ENCODE results near the gene OTOP3. TPM values are rescaled to one million over a fixed set of nuclear protein-coding genes. Genes with fewer than 3 reads are reported as not detected.

The OTOP3 gene
- total RNA-seq, 1 donor from 2014 or later, result not detected

DNA sequence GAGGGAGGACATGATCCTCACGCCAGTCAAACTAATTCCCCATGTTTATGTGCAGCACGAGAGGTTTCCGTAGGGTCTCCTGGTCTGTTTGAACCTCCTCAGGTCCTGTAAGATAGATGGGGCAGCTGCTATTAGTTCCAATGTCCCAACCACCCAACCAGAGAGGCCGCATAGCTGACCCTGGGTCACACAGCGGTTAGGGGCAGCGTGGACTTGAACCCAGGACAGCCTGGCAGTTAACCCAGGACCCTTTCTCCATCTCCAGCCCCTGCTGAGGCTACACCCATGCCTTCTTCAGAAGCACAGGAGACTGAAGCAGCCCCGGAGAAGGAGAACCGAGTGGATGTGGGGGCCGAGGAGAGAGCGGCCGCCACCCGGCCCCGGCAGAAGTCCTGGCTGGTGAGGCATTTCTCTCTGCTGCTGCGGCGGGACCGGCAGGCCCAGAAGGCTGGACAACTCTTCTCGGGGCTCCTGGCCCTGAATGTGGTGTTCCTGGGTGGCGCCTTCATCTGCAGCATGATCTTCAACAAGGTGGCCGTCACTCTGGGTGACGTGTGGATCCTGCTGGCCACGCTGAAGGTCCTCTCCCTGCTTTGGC, 5.5 kb downstream of the OTOP3 start:
- no peak overlapping the region for H3K27ac Mint-ChIP-seq (ENCODE audit: unreplicated experiment)

DNA sequence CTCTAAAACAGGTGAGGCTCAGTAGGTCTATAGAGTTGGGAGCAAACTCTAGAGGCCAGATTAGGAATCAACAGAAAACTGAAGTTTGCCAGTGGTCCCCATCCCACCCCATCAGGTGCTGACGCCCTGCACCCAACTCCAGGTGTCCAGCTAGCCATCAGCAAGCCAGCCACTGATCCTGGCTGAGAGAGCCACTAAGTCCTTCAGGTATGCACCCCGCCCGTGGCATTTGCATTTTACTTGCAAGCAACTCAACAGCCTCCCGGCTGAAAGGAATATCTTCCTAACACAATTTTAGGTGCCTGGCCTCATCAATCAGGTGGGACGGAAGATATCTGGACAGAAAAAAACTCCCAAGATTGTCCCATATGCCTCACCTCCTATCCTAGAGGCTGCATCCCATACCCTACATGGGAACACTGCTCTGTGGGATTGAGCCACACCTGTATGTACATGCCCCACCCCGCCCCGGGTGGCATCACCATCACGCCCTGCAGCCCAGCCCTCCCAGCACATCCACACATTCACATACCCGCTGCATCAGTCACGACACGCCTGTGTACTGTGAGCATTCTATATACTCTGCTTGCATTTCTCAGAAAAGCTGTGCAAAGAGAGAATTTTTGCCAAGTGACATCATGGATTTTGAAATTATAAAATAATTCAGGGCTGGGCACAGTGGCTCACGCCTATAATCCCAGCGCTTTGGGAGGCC, 8.3 kb downstream of the OTOP3 start:
- TF ChIP-seq, protein P1, sequence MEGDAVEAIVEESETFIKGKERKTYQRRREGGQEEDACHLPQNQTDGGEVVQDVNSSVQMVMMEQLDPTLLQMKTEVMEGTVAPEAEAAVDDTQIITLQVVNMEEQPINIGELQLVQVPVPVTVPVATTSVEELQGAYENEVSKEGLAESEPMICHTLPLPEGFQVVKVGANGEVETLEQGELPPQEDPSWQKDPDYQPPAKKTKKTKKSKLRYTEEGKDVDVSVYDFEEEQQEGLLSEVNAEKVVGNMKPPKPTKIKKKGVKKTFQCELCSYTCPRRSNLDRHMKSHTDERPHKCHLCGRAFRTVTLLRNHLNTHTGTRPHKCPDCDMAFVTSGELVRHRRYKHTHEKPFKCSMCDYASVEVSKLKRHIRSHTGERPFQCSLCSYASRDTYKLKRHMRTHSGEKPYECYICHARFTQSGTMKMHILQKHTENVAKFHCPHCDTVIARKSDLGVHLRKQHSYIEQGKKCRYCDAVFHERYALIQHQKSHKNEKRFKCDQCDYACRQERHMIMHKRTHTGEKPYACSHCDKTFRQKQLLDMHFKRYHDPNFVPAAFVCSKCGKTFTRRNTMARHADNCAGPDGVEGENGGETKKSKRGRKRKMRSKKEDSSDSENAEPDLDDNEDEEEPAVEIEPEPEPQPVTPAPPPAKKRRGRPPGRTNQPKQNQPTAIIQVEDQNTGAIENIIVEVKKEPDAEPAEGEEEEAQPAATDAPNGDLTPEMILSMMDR (IDR thresholded peaks at IDR 0.05; ENCODE audit: unreplicated experiment), result no peak
- Mint-ChIP-seq H3K4me1 (ENCODE audit: unreplicated experiment) (peaks cover 11% of the 10 kb centered on the region), H3K36me3 (ENCODE audit: low read depth, unreplicated experiment) (no peaks in the 10 kb centered on the region), H3K27ac (ENCODE audit: unreplicated experiment) (no peak overlapping the region), H3K4me3 (ENCODE audit: unreplicated experiment) (no peak overlapping the region), H3K9me3 (ENCODE audit: unreplicated experiment) (no peaks in the 10 kb centered on the region), H3K27me3 (ENCODE audit: unreplicated experiment) (peaks cover 22% of the 10 kb centered on the region)
- no peak for DNase-seq (ENCODE audit: low spot score)

More for the DNA sequence above, 5.5 kb downstream of the OTOP3 start:
- Mint-ChIP-seq H3K4me3 (ENCODE audit: unreplicated experiment) (no peak overlapping the region), H3K36me3 (ENCODE audit: low read depth, unreplicated experiment) (no peaks in the 10 kb centered on the region), H3K4me1 (ENCODE audit: unreplicated experiment) (peaks cover 12% of the 10 kb centered on the region), H3K27me3 (ENCODE audit: unreplicated experiment) (peaks cover 27% of the 10 kb centered on the region), H3K9me3 (ENCODE audit: unreplicated experiment) (no peaks in the 10 kb centered on the region)
- TF ChIP-seq, protein P1 (IDR thresholded peaks at IDR 0.05; ENCODE audit: unreplicated experiment), result no peak
- DNase-seq (ENCODE audit: low spot score), result no peak

DNA sequence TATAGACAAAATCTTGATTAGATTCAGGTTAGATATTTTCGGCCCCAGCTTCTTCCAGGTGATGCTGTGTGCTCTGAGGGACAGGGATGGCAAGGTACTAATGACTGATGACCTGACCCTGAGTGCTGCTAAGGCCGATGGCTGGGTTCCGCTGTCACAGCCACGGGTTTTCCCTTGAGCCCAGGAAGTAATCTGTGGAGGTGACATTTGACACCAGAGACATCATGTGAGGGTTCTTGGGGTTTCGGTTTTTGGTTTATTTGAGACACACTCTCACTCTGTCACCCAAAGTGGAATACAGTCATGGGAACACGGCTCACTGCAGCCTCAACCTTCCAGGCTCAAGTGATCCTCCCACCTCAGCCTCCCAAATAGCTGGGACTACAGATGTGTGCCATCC, 9.8 kb downstream of the OTOP3 start:
- Mint-ChIP-seq H3K27me3 (ENCODE audit: unreplicated experiment) (peaks cover 23% of the 10 kb centered on the region), H3K36me3 (ENCODE audit: low read depth, unreplicated experiment) (no peaks in the 10 kb centered on the region), H3K4me3 (ENCODE audit: unreplicated experiment) (no peak overlapping the region), H3K9me3 (ENCODE audit: unreplicated experiment) (no peaks in the 10 kb centered on the region), H3K27ac (ENCODE audit: unreplicated experiment) (no peak overlapping the region), H3K4me1 (ENCODE audit: unreplicated experiment) (peaks cover 4% of the 10 kb centered on the region)
- DNase-seq (ENCODE audit: low spot score), result no peak
- TF ChIP-seq, protein P1 (IDR thresholded peaks at IDR 0.05; ENCODE audit: unreplicated experiment), result no peak

DNA sequence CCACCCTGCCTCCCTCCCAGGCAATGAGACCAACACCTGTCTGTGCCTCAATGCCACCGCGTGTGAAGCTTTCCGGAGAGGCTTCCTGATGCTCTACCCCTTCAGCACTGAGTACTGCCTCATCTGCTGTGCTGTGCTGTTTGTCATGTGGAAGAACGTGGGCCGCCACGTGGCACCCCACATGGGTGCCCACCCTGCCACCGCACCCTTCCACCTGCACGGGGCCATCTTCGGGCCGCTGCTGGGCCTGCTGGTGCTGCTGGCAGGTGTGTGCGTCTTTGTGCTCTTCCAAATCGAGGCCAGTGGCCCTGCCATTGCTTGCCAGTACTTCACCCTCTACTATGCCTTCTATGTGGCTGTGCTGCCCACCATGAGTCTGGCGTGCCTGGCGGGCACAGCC, 10.9 kb downstream of the OTOP3 start:
- H3K4me1 Mint-ChIP-seq (ENCODE audit: unreplicated experiment), result peaks cover 4% of the 10 kb centered on the region
- H3K27ac Mint-ChIP-seq (ENCODE audit: unreplicated experiment), result no peak overlapping the region
- H3K4me3 Mint-ChIP-seq (ENCODE audit: unreplicated experiment), result no peak overlapping the region
- no peak for DNase-seq (ENCODE audit: low spot score)
- TF ChIP-seq, protein P1 (IDR thresholded peaks at IDR 0.05; ENCODE audit: unreplicated experiment), result no peak
- no peaks in the 10 kb centered on the region for H3K9me3 Mint-ChIP-seq (ENCODE audit: unreplicated experiment)
- no peaks in the 10 kb centered on the region for H3K36me3 Mint-ChIP-seq (ENCODE audit: low read depth, unreplicated experiment)
- peaks cover 23% of the 10 kb centered on the region for H3K27me3 Mint-ChIP-seq (ENCODE audit: unreplicated experiment)
